Measurements from ENCODE around the gene GALNTL6.

- TF ChIP-seq, protein P1, sequence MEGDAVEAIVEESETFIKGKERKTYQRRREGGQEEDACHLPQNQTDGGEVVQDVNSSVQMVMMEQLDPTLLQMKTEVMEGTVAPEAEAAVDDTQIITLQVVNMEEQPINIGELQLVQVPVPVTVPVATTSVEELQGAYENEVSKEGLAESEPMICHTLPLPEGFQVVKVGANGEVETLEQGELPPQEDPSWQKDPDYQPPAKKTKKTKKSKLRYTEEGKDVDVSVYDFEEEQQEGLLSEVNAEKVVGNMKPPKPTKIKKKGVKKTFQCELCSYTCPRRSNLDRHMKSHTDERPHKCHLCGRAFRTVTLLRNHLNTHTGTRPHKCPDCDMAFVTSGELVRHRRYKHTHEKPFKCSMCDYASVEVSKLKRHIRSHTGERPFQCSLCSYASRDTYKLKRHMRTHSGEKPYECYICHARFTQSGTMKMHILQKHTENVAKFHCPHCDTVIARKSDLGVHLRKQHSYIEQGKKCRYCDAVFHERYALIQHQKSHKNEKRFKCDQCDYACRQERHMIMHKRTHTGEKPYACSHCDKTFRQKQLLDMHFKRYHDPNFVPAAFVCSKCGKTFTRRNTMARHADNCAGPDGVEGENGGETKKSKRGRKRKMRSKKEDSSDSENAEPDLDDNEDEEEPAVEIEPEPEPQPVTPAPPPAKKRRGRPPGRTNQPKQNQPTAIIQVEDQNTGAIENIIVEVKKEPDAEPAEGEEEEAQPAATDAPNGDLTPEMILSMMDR (IDR thresholded peaks at IDR 0.05), result no peak
- TF ChIP-seq POLR2A (IDR thresholded peaks at IDR 0.05), result no peak
Observed at GRCh38 chr4:173039617-173040577, 1226.7 kb downstream of the GALNTL6 start.

Data from lower leg skin (tissue), 3 donors.